ENCODE results near the gene NCOA5.

DNA sequence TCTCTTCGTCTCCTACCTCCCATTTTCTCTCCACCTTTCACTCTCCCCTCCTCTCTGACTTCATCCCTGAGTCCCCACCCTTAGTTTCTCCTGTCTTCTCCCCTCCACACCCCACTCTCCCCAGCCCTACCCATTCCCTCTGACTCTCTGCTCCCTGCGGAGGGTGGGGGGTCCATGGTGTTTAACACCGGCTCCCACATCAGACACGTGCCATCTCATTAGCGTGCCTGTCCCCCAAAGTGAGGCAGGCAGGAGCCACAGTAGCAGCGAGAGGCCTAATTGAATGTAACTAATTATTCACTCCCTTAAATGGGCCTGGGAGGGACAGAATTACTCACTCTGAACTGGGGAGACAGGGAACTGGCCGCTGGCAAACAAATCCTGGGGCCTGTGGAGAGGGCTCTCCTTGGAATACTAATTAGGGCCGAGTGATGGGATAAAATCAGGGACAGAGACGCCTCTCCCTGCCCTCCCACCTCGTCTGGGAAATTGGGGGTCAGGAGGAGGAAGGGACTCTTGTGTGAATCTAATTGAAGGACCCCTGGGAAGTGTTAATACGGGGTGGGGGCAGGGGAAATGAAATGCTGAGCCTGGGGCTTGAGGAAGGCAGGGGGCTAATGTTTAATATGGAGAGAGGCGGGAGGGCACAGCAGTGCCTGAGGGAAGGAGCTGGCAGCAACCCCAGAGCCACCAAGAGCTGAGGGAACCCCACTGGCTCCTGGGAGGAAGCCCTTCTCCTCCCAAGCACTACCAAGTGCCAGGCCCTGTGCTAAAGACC, 46.3 kb upstream of the NCOA5 start:
- TF ChIP-seq, protein P1, sequence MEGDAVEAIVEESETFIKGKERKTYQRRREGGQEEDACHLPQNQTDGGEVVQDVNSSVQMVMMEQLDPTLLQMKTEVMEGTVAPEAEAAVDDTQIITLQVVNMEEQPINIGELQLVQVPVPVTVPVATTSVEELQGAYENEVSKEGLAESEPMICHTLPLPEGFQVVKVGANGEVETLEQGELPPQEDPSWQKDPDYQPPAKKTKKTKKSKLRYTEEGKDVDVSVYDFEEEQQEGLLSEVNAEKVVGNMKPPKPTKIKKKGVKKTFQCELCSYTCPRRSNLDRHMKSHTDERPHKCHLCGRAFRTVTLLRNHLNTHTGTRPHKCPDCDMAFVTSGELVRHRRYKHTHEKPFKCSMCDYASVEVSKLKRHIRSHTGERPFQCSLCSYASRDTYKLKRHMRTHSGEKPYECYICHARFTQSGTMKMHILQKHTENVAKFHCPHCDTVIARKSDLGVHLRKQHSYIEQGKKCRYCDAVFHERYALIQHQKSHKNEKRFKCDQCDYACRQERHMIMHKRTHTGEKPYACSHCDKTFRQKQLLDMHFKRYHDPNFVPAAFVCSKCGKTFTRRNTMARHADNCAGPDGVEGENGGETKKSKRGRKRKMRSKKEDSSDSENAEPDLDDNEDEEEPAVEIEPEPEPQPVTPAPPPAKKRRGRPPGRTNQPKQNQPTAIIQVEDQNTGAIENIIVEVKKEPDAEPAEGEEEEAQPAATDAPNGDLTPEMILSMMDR (IDR thresholded peaks at IDR 0.05 in 4 of 5, conservative IDR thresholded peaks at IDR 0.05 in 1 of 5): no peak
- no peak for TF ChIP-seq POLR2A (IDR thresholded peaks at IDR 0.05)
